Mammary epithelial cell (primary cell): Measurements from ENCODE around the gene C16orf90.

Experiments used
- CTCF ChIP-seq, 2 donors: IDR thresholded peaks in 1 of 2; conservative IDR thresholded peaks in 1 of 2; 2 replicates each; pipeline ENCODE4 v1.5.1; 2011 to 2012; ENCODE audit warnings: inconsistent platforms in 2 of 2, low read length in 2 of 2, mild to moderate bottlenecking in 2 of 2, control low read depth in 1 of 2, low read depth in 1 of 2; ENCODE audit not compliant: insufficient read depth in 1 of 2; ENCODE audit errors: extremely low read depth in 1 of 2
- EZH2 ChIP-seq: IDR thresholded peaks from 2 replicates; pipeline ENCODE4 v1.6.1; 2012; ENCODE audit warnings: low read length, inconsistent platforms, borderline replicate concordance

GRCh38 chr16:3467182-3467581 is 28.1 kb downstream of the C16orf90 start:
- TF ChIP-seq CTCF (conservative IDR thresholded peaks at IDR 0.05 in 1 of 2, IDR thresholded peaks at IDR 0.05 in 1 of 2; ENCODE audit: extremely low read depth in 1 of 2, insufficient read depth in 1 of 2, low read depth in 1 of 2, low read length in 2 of 2): no peak
- TF ChIP-seq EZH2: no peak
